Neural cell (in vitro differentiated cells): Measurements from ENCODE around the gene PSMB7. TPM values are rescaled to one million over a fixed set of nuclear protein-coding genes. Genes with fewer than 3 reads are reported as not detected.

Experiments used
- H2AFZ ChIP-seq: fragments of 200-600, 300-800 bp; sonication (generic), shearing (Covaris generic); 2 replicates; pipeline ENCODE4 v1.6.0; 2014; ENCODE audit warnings: low read depth, mild to moderate bottlenecking, antibody characterized with exemption, low read length, moderate library complexity
- H3F3A ChIP-seq: fragments of 200-600 bp; shearing (Covaris generic); 2 replicates; pipeline ENCODE4 v1.6.1; 2016; ENCODE audit warnings: mild to moderate bottlenecking, moderate library complexity, mixed read lengths, antibody characterized with exemption, low read length; ENCODE audit not compliant: insufficient read depth, poor library complexity, severe bottlenecking
- H3K27ac ChIP-seq: fragments of 200-600, 300-800 bp; sonication (generic), shearing (Covaris generic); 2 replicates; pipeline ENCODE4 v1.5.1; 2014; ENCODE audit warnings: mild to moderate bottlenecking, low read length, moderate library complexity
- H3K27me3 ChIP-seq: fragments of 300-800, 200-600 bp; sonication (generic), shearing (Covaris generic); 2 replicates; pipeline ENCODE4 v1.6.0; 2014; ENCODE audit warnings: mild to moderate bottlenecking, low read depth, low read length, moderate library complexity; ENCODE audit not compliant: insufficient read depth
- H3K36me3 ChIP-seq: fragments of 300-800, 200-600 bp; sonication (generic), shearing (Covaris generic); 2 replicates; pipeline ENCODE4 v1.5.1; 2014; ENCODE audit warnings: mild to moderate bottlenecking, antibody characterized with exemption, low read length, moderate library complexity; ENCODE audit not compliant: insufficient read depth
- H3K4me2 ChIP-seq: fragments of 300-800, 200-600 bp; sonication (generic), shearing (Covaris generic); 2 replicates; pipeline ENCODE4 v1.6.0; 2014; ENCODE audit warnings: mild to moderate bottlenecking, low read length
- H3K4me3 ChIP-seq: fragments of 300-800, 200-600 bp; sonication (generic), shearing (Covaris generic); 2 replicates; pipeline ENCODE4 v1.5.1; 2014; ENCODE audit warnings: mild to moderate bottlenecking, low read length, moderate library complexity
- H3K79me2 ChIP-seq: fragments of 200-600 bp; shearing (Covaris generic); replicated peaks from 2 replicates; pipeline ENCODE4 v1.6.0; 2014; ENCODE audit warnings: mild to moderate bottlenecking, low read length, moderate library complexity; ENCODE audit not compliant: insufficient read depth
- H3K9ac ChIP-seq: fragments of 300-800, 200-600 bp; sonication (generic), shearing (Covaris generic); 2 replicates; pipeline ENCODE4 v1.6.1; 2016; ENCODE audit warnings: mild to moderate bottlenecking, low read length, mixed read lengths
- H3K9me2 ChIP-seq: fragments of 200-600 bp; shearing (Covaris generic); 2 replicates; pipeline ENCODE4 v1.6.1; 2016; ENCODE audit warnings: mild to moderate bottlenecking, low read length, mixed read lengths; ENCODE audit not compliant: insufficient read depth
- H3K9me3 ChIP-seq: fragments of 200-600, 300-800 bp; sonication (generic), shearing (Covaris generic); 2 replicates; pipeline ENCODE4 v1.6.1; 2016; ENCODE audit warnings: mild to moderate bottlenecking, mixed run types, low read length, moderate library complexity, mixed read lengths
- H4K20me1 ChIP-seq: fragments of 200-600 bp; shearing (Covaris generic); 2 replicates; pipeline ENCODE4 v1.6.1; 2016; ENCODE audit warnings: mild to moderate bottlenecking, mixed run types; ENCODE audit not compliant: insufficient read depth
- CTCF ChIP-seq: fragments of 450-650 bp; IDR thresholded peaks from 2 replicates; pipeline ENCODE4 v1.5.1; 2014; ENCODE audit warnings: antibody characterized with exemption, mild to moderate bottlenecking, moderate library complexity; ENCODE audit not compliant: poor library complexity, severe bottlenecking
- EP300 ChIP-seq: fragments of 450-650 bp; conservative IDR thresholded peaks from 2 replicates; pipeline ENCODE4 v1.6.1; 2014; ENCODE audit warnings: antibody characterized with exemption, mild to moderate bottlenecking, moderate library complexity; ENCODE audit not compliant: poor library complexity, severe bottlenecking
- EZH2 ChIP-seq: fragments of 200-600, 300-800 bp; shearing (Covaris generic), sonication (generic); IDR thresholded peaks from 2 replicates; pipeline ENCODE4 v1.6.1; 2014; ENCODE audit warnings: antibody characterized with exemption, low read length, borderline replicate concordance, mild to moderate bottlenecking; ENCODE audit not compliant: insufficient read depth, poor library complexity, severe bottlenecking
- MXI1 ChIP-seq: fragments of 450-650 bp; conservative IDR thresholded peaks from 2 replicates; pipeline ENCODE4 v1.6.1; 2014; ENCODE audit warnings: antibody characterized with exemption, mild to moderate bottlenecking; ENCODE audit not compliant: poor library complexity, severe bottlenecking
- POLR2AphosphoS5 ChIP-seq: IDR thresholded peaks from 2 replicates; pipeline ENCODE4 v1.6.1; 2012
- RAD21 ChIP-seq: fragments of 450-650 bp; conservative IDR thresholded peaks from 2 replicates; pipeline ENCODE4 v1.6.1; 2014; ENCODE audit warnings: antibody characterized with exemption, mild to moderate bottlenecking, moderate library complexity
- SMC3 ChIP-seq: fragments of 450-650 bp; conservative IDR thresholded peaks from 2 replicates; pipeline ENCODE4 v1.6.1; 2014; ENCODE audit warnings: antibody characterized with exemption, mild to moderate bottlenecking, moderate library complexity; ENCODE audit not compliant: poor library complexity
- TAF1 ChIP-seq: IDR thresholded peaks from 2 replicates; pipeline ENCODE4 v1.6.1; 2012; ENCODE audit warnings: low read depth
- polyA plus RNA-seq: library from polyadenylated mRNA; depleted of rRNA; stranded (reverse); fragments of >200 nt; gene quantifications from 2 replicates; pipeline ENCODE4 v1.2.3, GENCODE V29; 2014
- TF ChIP-seq, protein P1 (sequence below): IDR thresholded peaks from 2 replicates; pipeline ENCODE4 v1.6.1; 2012; ENCODE audit warnings: borderline replicate concordance

The PSMB7 gene
- polyA plus RNA-seq, 1 donor from 2014 or later = 363 TPM

GRCh38 chr9:124373386-124373785 lies 41.9 kb downstream of the PSMB7 start:
- Histone ChIP-seq H3K27ac (no peak overlapping the region), H3K9me2 (no peaks in the 10 kb centered on the region), H2AFZ (no peak overlapping the region), H3K9me3 (no peaks in the 10 kb centered on the region), H3K4me2 (no peak overlapping the region), H3K79me2 (peaks cover 4% of the 10 kb centered on the region), H3K4me3 (no peak overlapping the region), H3K27me3 (no peaks in the 10 kb centered on the region), H4K20me1 (no peaks in the 10 kb centered on the region), H3K36me3 (no peaks in the 10 kb centered on the region), H3F3A (no peaks in the 10 kb centered on the region), H3K9ac (no peak overlapping the region)
- TF ChIP-seq CTCF = no peak
- no peak for TF ChIP-seq SMC3
- TF ChIP-seq EP300 = no peak
- TF ChIP-seq MXI1 = no peak
- no peak for TF ChIP-seq RAD21
- TF ChIP-seq, protein P1, sequence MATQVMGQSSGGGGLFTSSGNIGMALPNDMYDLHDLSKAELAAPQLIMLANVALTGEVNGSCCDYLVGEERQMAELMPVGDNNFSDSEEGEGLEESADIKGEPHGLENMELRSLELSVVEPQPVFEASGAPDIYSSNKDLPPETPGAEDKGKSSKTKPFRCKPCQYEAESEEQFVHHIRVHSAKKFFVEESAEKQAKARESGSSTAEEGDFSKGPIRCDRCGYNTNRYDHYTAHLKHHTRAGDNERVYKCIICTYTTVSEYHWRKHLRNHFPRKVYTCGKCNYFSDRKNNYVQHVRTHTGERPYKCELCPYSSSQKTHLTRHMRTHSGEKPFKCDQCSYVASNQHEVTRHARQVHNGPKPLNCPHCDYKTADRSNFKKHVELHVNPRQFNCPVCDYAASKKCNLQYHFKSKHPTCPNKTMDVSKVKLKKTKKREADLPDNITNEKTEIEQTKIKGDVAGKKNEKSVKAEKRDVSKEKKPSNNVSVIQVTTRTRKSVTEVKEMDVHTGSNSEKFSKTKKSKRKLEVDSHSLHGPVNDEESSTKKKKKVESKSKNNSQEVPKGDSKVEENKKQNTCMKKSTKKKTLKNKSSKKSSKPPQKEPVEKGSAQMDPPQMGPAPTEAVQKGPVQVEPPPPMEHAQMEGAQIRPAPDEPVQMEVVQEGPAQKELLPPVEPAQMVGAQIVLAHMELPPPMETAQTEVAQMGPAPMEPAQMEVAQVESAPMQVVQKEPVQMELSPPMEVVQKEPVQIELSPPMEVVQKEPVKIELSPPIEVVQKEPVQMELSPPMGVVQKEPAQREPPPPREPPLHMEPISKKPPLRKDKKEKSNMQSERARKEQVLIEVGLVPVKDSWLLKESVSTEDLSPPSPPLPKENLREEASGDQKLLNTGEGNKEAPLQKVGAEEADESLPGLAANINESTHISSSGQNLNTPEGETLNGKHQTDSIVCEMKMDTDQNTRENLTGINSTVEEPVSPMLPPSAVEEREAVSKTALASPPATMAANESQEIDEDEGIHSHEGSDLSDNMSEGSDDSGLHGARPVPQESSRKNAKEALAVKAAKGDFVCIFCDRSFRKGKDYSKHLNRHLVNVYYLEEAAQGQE = no peak
- TF ChIP-seq EZH2 = no peak
- no peak for TF ChIP-seq POLR2AphosphoS5
- TF ChIP-seq TAF1 = no peak

- no peaks in the 10 kb centered on the region for H3K27me3 ChIP-seq
- H3K9ac ChIP-seq = no peak overlapping the region
- TF ChIP-seq SMC3 = no peak
- TF ChIP-seq MXI1 = no peak
- no peak for TF ChIP-seq POLR2AphosphoS5
- TF ChIP-seq EZH2 = no peak
- no peak for TF ChIP-seq EP300
- TF ChIP-seq, protein P1 = no peak
- TF ChIP-seq RAD21 = no peak
- no peak for TF ChIP-seq TAF1
- TF ChIP-seq CTCF = no peak
- no peaks in the 10 kb centered on the region for H3K9me3 ChIP-seq
- no peak overlapping the region for H2AFZ ChIP-seq
- no peak overlapping the region for H3K4me2 ChIP-seq
- no peaks in the 10 kb centered on the region for H4K20me1 ChIP-seq
- peaks cover 7% of the 10 kb centered on the region for H3K79me2 ChIP-seq
- H3K4me3 ChIP-seq = no peak overlapping the region
- H3K36me3 ChIP-seq = no peaks in the 10 kb centered on the region
- H3K9me2 ChIP-seq = no peaks in the 10 kb centered on the region
- H3K27ac ChIP-seq = no peak overlapping the region
- H3F3A ChIP-seq = no peaks in the 10 kb centered on the region
Observed at GRCh38 chr9:124372038-124372437, 43.2 kb downstream of the PSMB7 start.
